RWPE2 (cell line): ENCODE results near the gene GSPT1.
A peak's percentile ranks its signal among the peaks of the same experiment; 100 is the strongest.

Source experiments
- ATAC-seq: fragments of 200-7000 bp; cut with Tn5 transposase; 3 replicates; pipeline ENCODE4 v1.9.1; 2021; ENCODE audit warnings: low read depth
- DNase-seq: peaks from one replicate; pipeline ENCODE4 v3.0.0-alpha.2; 2020; ENCODE audit warnings: low spot score
- H3K27ac ChIP-seq: fragments of 450-650 bp; 2 replicates; pipeline ENCODE4 v1.5.1; 2017; ENCODE audit warnings: mild to moderate bottlenecking; ENCODE audit not compliant: poor library complexity, severe bottlenecking
- H3K27me3 ChIP-seq: fragments of 250-450 bp; sonication (Bioruptor Pico); 2 replicates; pipeline ENCODE4 v1.5.1; 2021; ENCODE audit warnings: mild to moderate bottlenecking, moderate library complexity; ENCODE audit not compliant: insufficient read depth, poor library complexity, severe bottlenecking
- H3K36me3 ChIP-seq: fragments of 250-450 bp; sonication (Bioruptor Pico); 2 replicates; pipeline ENCODE4 v1.5.1; 2020; ENCODE audit warnings: low read depth, mild to moderate bottlenecking, moderate library complexity
- H3K4me1 ChIP-seq: fragments of 250-450 bp; sonication (Bioruptor Pico); 2 replicates; pipeline ENCODE4 v1.5.1; 2021; ENCODE audit warnings: mild to moderate bottlenecking, moderate library complexity; ENCODE audit not compliant: insufficient read depth, poor library complexity, severe bottlenecking
- H3K4me3 ChIP-seq: fragments of 250-450 bp; sonication (Bioruptor Pico); 2 replicates; pipeline ENCODE4 v1.5.1; 2021; ENCODE audit warnings: mild to moderate bottlenecking, moderate library complexity; ENCODE audit not compliant: severe bottlenecking
- H3K9me3 ChIP-seq: fragments of 250-450 bp; sonication (Bioruptor Pico); 2 replicates; pipeline ENCODE4 v1.5.1; 2021; ENCODE audit warnings: mild to moderate bottlenecking, moderate library complexity; ENCODE audit not compliant: severe bottlenecking
- TF ChIP-seq, protein P1 (sequence below): fragments of 450-650 bp; IDR thresholded peaks from one replicate; pipeline ENCODE4 v1.5.1; 2017; ENCODE audit warnings: mild to moderate bottlenecking, moderate library complexity; ENCODE audit not compliant: poor library complexity, severe bottlenecking

GSPT1 gene

DNA sequence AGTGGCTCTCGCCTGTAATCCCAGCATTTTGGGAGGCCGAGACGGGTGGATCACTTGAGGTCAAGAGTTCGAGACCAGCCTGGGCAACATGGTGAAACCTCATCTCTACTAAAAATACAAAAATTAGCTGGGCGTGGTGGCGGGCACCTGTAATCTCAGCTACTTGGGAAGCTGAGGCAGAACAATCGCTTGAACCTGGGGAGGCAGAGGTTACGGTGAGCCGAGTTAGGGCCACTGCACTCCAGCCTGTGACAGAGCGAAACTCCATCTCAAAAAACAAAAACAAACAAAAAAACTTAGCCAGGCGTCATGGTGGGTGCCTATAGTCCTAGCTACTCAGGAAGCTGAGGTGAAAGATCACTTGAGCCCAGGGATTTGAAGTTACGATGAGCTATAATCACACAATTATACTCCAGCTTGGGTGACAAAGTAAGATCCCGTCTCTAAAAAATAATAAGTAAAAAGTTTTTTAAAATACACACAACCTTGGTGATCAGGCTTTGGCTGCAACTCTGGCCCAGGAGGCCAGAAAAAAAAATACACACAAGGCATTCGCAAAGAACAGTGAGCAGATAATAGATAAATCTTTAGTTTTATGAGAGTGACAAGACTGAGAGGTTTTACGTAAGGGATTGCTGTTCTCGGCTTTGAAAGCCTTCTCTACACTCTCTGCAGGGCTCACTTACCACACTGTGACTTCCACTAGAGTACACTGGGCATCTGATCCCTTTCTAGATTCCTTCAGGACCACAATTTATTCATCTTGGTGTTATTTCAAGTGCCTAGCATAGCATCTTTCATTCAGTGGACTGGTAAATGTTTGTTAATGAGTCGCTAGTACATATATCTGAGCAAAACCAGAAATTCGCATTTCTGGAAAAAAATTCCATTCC is 5.9 kb downstream of the GSPT1 start:
- H3K36me3 ChIP-seq, result peaks cover 54% of the 10 kb centered on the region
- DNase-seq (no peak), ATAC-seq (no peak)
- H3K27ac ChIP-seq, result no peak overlapping the region
- TF ChIP-seq, protein P1, sequence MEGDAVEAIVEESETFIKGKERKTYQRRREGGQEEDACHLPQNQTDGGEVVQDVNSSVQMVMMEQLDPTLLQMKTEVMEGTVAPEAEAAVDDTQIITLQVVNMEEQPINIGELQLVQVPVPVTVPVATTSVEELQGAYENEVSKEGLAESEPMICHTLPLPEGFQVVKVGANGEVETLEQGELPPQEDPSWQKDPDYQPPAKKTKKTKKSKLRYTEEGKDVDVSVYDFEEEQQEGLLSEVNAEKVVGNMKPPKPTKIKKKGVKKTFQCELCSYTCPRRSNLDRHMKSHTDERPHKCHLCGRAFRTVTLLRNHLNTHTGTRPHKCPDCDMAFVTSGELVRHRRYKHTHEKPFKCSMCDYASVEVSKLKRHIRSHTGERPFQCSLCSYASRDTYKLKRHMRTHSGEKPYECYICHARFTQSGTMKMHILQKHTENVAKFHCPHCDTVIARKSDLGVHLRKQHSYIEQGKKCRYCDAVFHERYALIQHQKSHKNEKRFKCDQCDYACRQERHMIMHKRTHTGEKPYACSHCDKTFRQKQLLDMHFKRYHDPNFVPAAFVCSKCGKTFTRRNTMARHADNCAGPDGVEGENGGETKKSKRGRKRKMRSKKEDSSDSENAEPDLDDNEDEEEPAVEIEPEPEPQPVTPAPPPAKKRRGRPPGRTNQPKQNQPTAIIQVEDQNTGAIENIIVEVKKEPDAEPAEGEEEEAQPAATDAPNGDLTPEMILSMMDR, result no peak
- H3K27me3 ChIP-seq, result no peaks in the 10 kb centered on the region
- peaks cover 16% of the 10 kb centered on the region for H3K4me1 ChIP-seq
- H3K4me3 ChIP-seq, result no peak overlapping the region
- no peaks in the 10 kb centered on the region for H3K9me3 ChIP-seq

DNA sequence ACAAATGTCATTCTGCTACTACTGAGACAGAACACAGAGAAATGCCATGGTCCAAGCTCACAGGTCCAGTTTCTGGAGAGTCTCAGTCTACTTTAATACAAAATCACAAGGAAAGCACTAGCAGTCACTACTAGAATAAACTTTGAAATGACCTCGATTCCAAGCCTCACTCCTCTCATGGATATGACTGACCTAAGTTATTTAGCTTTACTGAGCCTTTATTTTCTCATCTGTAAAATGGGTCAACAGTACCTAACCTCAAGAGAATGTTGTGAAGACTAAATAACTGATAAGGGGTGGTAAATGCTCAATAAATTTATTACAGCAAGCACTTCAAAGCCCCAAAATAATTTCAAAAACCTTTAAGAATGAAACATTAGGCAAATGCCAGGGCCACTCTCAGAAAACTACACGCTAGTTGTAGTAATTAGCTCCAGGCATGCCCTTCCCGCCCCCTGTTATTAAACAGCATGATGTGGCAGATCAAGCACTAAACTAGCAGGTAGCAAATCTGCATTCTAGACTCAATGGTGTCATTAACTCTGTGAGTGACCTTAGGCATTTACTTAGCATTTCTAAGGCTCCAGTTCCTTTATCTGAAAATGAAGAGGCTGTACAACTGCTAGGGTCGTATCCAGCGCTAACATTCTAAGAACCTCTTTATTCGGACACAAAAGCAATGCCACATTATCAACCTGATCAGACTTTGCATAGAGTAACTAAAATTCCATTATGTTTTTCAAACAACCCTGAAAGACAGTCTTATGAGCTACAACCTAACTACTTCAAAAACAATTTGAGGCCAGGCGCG is 8.4 kb downstream of the GSPT1 start:
- H3K27ac ChIP-seq, result no peak overlapping the region
- no peak overlapping the region for H3K4me3 ChIP-seq
- ATAC-seq (no peak), DNase-seq (no peak)
- no peaks in the 10 kb centered on the region for H3K27me3 ChIP-seq
- TF ChIP-seq, protein P1, result no peak
- H3K36me3 ChIP-seq, result peaks cover 52% of the 10 kb centered on the region
- no peaks in the 10 kb centered on the region for H3K9me3 ChIP-seq
- peaks cover 6% of the 10 kb centered on the region for H3K4me1 ChIP-seq

DNA sequence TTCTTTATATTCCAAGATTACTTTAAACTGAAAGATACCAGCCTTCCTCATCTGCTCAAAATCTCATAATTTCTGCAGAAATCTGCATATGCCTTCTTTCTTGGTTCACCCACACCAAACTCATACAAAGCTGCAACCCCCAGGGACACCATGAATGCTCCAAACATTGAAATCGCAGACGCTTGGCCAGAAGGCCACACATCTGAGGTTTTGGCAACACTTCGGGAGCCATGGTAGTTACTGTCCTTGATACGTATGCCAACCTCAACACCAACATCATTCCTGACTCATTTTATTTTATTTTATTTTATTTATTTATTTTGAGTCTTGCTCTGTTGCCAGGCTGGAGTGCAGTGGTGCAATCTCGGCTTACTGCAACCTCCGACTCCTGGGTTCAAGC is 11.8 kb downstream of the GSPT1 start:
- Histone ChIP-seq H3K9me3 (no peaks in the 10 kb centered on the region), H3K4me3 (no peak overlapping the region), H3K36me3 (peaks cover 47% of the 10 kb centered on the region), H3K27ac (no peak overlapping the region), H3K4me1 (no peaks in the 10 kb centered on the region), H3K27me3 (no peaks in the 10 kb centered on the region)
- no peak for DNase-seq
- no peak for ATAC-seq
- TF ChIP-seq, protein P1, result no peak

DNA sequence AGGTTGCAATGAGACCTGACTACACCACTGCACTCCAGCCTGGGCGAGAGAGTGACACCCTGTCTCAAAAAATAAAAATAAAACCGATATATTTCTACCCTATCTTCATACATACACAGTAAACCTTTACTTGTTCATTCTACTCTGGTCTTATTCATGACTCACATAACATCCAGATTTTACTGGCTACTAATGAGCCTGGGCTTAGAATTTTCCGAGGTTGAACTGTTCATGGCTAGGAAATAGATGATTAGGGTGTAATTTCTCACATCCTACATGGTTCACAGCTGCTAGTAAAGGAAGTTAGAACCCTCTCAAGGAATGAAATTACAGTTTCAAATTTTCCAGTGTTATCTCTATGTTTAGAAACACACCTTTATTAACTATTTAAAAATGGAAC is 14.7 kb downstream of the GSPT1 start:
- DNase-seq, result no peak
- peak; percentile 54; the same call in 1 of the 3 replicates for ATAC-seq
- Histone ChIP-seq H3K36me3 (peaks cover 51% of the 10 kb centered on the region), H3K27ac (no peak overlapping the region), H3K9me3 (no peaks in the 10 kb centered on the region), H3K4me3 (no peak overlapping the region), H3K4me1 (no peaks in the 10 kb centered on the region), H3K27me3 (no peaks in the 10 kb centered on the region)
- TF ChIP-seq, protein P1, result no peak
